Right renal pelvis (tissue), 4 donors: ENCODE measurements around the gene NBEAL2. TPM values are rescaled to one million over a fixed set of nuclear protein-coding genes. Genes with fewer than 3 reads are reported as not detected.

Source experiments
- DNase-seq, 4 donors: peaks; one replicate each; pipeline ENCODE4 v3.0.0-alpha.2; 2013; ENCODE audit warnings: low read depth in 4 of 4, low spot score in 3 of 4, missing footprints in 1 of 4
- polyA plus RNA-seq, 4 donors: library from polyadenylated mRNA; unstranded; fragments of 120-200 nt; gene quantifications; one replicate each; pipeline ENCODE4 v1.2.1, GENCODE V29; 2013; ENCODE audit not compliant: insufficient read length in 4 of 4

The NBEAL2 gene
- polyA plus RNA-seq, 4 donors, result 29.9 to 51.7 (median 38.3) TPM

- no peak for DNase-seq
Observed at GRCh38 chr3:46985588-46985987, 6.1 kb downstream of the NBEAL2 start.

GRCh38 chr3:46986055-46986730 lies 6.7 kb downstream of the NBEAL2 start:
- no peak for DNase-seq

- DNase-seq, result no peak
Observed at GRCh38 chr3:46986782-46987310, 7.4 kb downstream of the NBEAL2 start.

- no peak for DNase-seq
Observed at GRCh38 chr3:46987319-46987742, 7.9 kb downstream of the NBEAL2 start.

- no peak for DNase-seq
Observed at GRCh38 chr3:46987743-46988401, 8.4 kb downstream of the NBEAL2 start.

GRCh38 chr3:46988616-46989015 lies 9.2 kb downstream of the NBEAL2 start:
- DNase-seq, result no peak

GRCh38 chr3:46989146-46989810 lies 9.8 kb downstream of the NBEAL2 start:
- DNase-seq, result no peak

GRCh38 chr3:46990573-46991374 lies 11.3 kb downstream of the NBEAL2 start:
- no peak for DNase-seq

GRCh38 chr3:46991406-46992165 lies 12.1 kb downstream of the NBEAL2 start:
- no peak for DNase-seq

- DNase-seq, result no peak
Observed at GRCh38 chr3:46992231-46992630, 12.8 kb downstream of the NBEAL2 start.

GRCh38 chr3:46993292-46993691 lies 13.8 kb downstream of the NBEAL2 start:
- no peak for DNase-seq

- no peak for DNase-seq
Observed at GRCh38 chr3:46993986-46994385, 14.5 kb downstream of the NBEAL2 start.

- no peak for DNase-seq
Observed at GRCh38 chr3:46994801-46995731, 15.6 kb downstream of the NBEAL2 start.

GRCh38 chr3:46995901-46996562 lies 16.6 kb downstream of the NBEAL2 start:
- no peak for DNase-seq

GRCh38 chr3:46996689-46997452 lies 17.4 kb downstream of the NBEAL2 start:
- DNase-seq, result no peak

GRCh38 chr3:46997453-46998091 lies 18.1 kb downstream of the NBEAL2 start:
- no peak for DNase-seq
